Endothelial cell of umbilical vein (primary cell): ENCODE results near the gene PLPP3. TPM values are rescaled to one million over a fixed set of nuclear protein-coding genes. Genes with fewer than 3 reads are reported as not detected.
A peak's percentile ranks its signal among the peaks of the same experiment; 100 is the strongest.

Experiments
- BruUV-seq: library from RNA; stranded (reverse); fragments of 400-500 nt; replicated peaks from 2 replicates; lab custom pipeline; 2021; lab: Mats Ljungman, UMichigan
- CTCF ChIA-PET: fragments of 300-600, 350-600 bp; sonication (Branson Sonifier 250); formaldehyde crosslinking; loops from one replicate; lab custom pipeline; 2021; ENCODE audit warnings: antibody characterized with exemption, inconsistent platforms; lab: Charles Lee
- POLR2A ChIA-PET: fragments of 300-600, 350-600 bp; sonication (Branson Sonifier 250); formaldehyde crosslinking; loops from one replicate; lab custom pipeline; 2021; ENCODE audit warnings: antibody characterized with exemption, inconsistent platforms; lab: Charles Lee
- DNase-seq: peaks from one replicate; pipeline ENCODE4 v3.0.0-alpha.2; 2011; ENCODE audit warnings: low read depth, low spot score
- FAIRE-seq: peaks from 2 replicates; lab custom pipeline; 2011; peaks lifted over from hg19 to GRCh38; lab: Jason Lieb, UNC
- H2AFZ ChIP-seq: 2 replicates; pipeline ENCODE4 v1.6.0; 2012; ENCODE audit warnings: low read depth, low read length, control low read depth, inconsistent platforms
- H3K27ac ChIP-seq: 2 replicates; pipeline ENCODE4 v1.5.1; 2011; ENCODE audit warnings: low read depth, mild to moderate bottlenecking, control low read depth, low read length, moderate library complexity; ENCODE audit not compliant: insufficient read depth
- H3K27me3 ChIP-seq, 2 experiments: 2 replicates each; pipeline versions ENCODE4 v1.6.0 to v1.6.1; 2011; ENCODE audit warnings: low read length in 2 of 2, mixed read lengths in 1 of 2; ENCODE audit not compliant: control insufficient read depth in 2 of 2, insufficient read depth in 2 of 2
- H3K36me3 ChIP-seq, 2 experiments: 2 replicates in 1 of 2; 3 replicates in 1 of 2; pipeline ENCODE4 v1.5.1; 2011; ENCODE audit warnings: low read length in 2 of 2, mild to moderate bottlenecking in 1 of 2, moderate library complexity in 1 of 2; ENCODE audit not compliant: control insufficient read depth in 2 of 2, insufficient read depth in 2 of 2; ENCODE audit errors: extremely low read depth in 1 of 2
- H3K4me1 ChIP-seq: 3 replicates; pipeline ENCODE4 v1.5.1; 2011; ENCODE audit warnings: mild to moderate bottlenecking, low read length; ENCODE audit not compliant: control insufficient read depth, insufficient read depth; ENCODE audit errors: extremely low read depth
- H3K4me2 ChIP-seq: 2 replicates; pipeline ENCODE4 v1.6.1; 2011; ENCODE audit warnings: low read length, control low read depth, mixed read lengths; ENCODE audit not compliant: insufficient read depth
- H3K4me3 ChIP-seq, 3 experiments: fragments of 200-600 bp in 1 of 3; sonication (generic), shearing (Covaris generic) in 1 of 3; replicated peaks in 1 of 3; 2 replicates each; pipeline ENCODE4 v1.5.1; 2011 to 2016; ENCODE audit warnings: control low read depth in 3 of 3, low read length in 3 of 3, mild to moderate bottlenecking in 2 of 3, inconsistent platforms in 1 of 3, low read depth in 1 of 3, moderate library complexity in 1 of 3; ENCODE audit not compliant: insufficient read depth in 1 of 3
- H3K79me2 ChIP-seq: 2 replicates; pipeline ENCODE4 v1.6.0; 2012; ENCODE audit warnings: low read length, inconsistent platforms; ENCODE audit not compliant: control insufficient read depth, insufficient read depth
- H3K9ac ChIP-seq: replicated peaks from 2 replicates; pipeline ENCODE3; 2011; ENCODE audit warnings: low read length, control low read depth; ENCODE audit not compliant: insufficient read depth; ENCODE audit errors: extremely low read depth
- H3K9me1 ChIP-seq: replicated peaks from 3 replicates; pipeline ENCODE4 v1.6.0; 2011; ENCODE audit warnings: mild to moderate bottlenecking, low read length; ENCODE audit not compliant: control insufficient read depth, insufficient read depth; ENCODE audit errors: extremely low read depth
- H3K9me3 ChIP-seq: replicated peaks from 2 replicates; pipeline ENCODE4 v1.5.1; 2012; ENCODE audit warnings: low read length, inconsistent platforms; ENCODE audit not compliant: control insufficient read depth, insufficient read depth
- H4K20me1 ChIP-seq: replicated peaks from 2 replicates; pipeline ENCODE3; 2011; ENCODE audit warnings: mild to moderate bottlenecking, low read length; ENCODE audit not compliant: control insufficient read depth, insufficient read depth; ENCODE audit errors: extremely low read depth
- EZH2 ChIP-seq: IDR thresholded peaks from 2 replicates; pipeline ENCODE4 v1.6.1; 2012; ENCODE audit warnings: borderline replicate concordance, low read depth, mild to moderate bottlenecking, moderate library complexity, low read length, inconsistent platforms; ENCODE audit not compliant: severe bottlenecking
- FOS ChIP-seq: IDR thresholded peaks from 2 replicates; pipeline ENCODE4 v1.6.1; 2011; ENCODE audit warnings: mild to moderate bottlenecking, low read length, moderate library complexity, borderline replicate concordance; ENCODE audit not compliant: insufficient read depth
- GATA2 ChIP-seq: IDR thresholded peaks from 2 replicates; pipeline ENCODE4 v1.7.0; 2011; ENCODE audit warnings: low read depth, mild to moderate bottlenecking, moderate library complexity, mixed read lengths, low read length; ENCODE audit not compliant: insufficient read length, insufficient read depth
- JUN ChIP-seq: IDR thresholded peaks from 2 replicates; pipeline ENCODE4 v1.6.1; 2011; ENCODE audit warnings: borderline replicate concordance, low read depth; ENCODE audit not compliant: insufficient read length, insufficient read depth
- MYC ChIP-seq: IDR thresholded peaks from one replicate; pipeline ENCODE4 v1.6.1; 2011; ENCODE audit warnings: mild to moderate bottlenecking, low read depth, low read length
- POLR2A ChIP-seq: IDR thresholded peaks from 2 replicates; pipeline ENCODE4 v1.6.1; 2012; ENCODE audit warnings: low read depth, mild to moderate bottlenecking, control low read depth, low read length
- POLR2AphosphoS5 ChIP-seq: IDR thresholded peaks from 2 replicates; pipeline ENCODE4 v1.6.1; 2012; ENCODE audit warnings: low read depth, mild to moderate bottlenecking, control low read depth, low read length, moderate library complexity; ENCODE audit not compliant: insufficient read depth
- dilution Hi-C: fragments of 300-500 bp; cut with MboI; formaldehyde crosslinking; loops from one replicate; pipeline ENCODE4 v1.15.0; 2019; ENCODE audit warnings: low sequenced_read_pairs; ENCODE audit not compliant: extremely low pct_ligation_motif_present
- intact Hi-C: fragments of 100-400 bp; cut with micrococcal nuclease; formaldehyde crosslinking; loops from one replicate; pipeline ENCODE4 v1.10.0; 2022
- polyA plus RNA-seq, 4 experiments: library from polyadenylated mRNA; depleted of rRNA in 3 of 4; stranded (reverse) in 3 of 4; unstranded in 1 of 4; fragments of >200 nt; gene quantifications; 2 replicates each; pipeline versions ENCODE4 v1.2.1 to v1.2.3, GENCODE V29; 2011 to 2012; ENCODE audit warnings: missing spikeins in 1 of 4
- total RNA-seq: library from RNA; stranded (reverse); gene quantifications from 2 replicates; pipeline ENCODE4 v1.2.3, GENCODE V29; 2021
- TF ChIP-seq, protein P1 (sequence below), 2 donors: IDR thresholded peaks; 1 replicate in 1 of 2; 2 replicates in 1 of 2; pipeline ENCODE4 v1.5.1; 2011; ENCODE audit warnings: low read length in 2 of 2, mild to moderate bottlenecking in 2 of 2, moderate library complexity in 2 of 2, control low read depth in 1 of 2, inconsistent platforms in 1 of 2, low read depth in 1 of 2; ENCODE audit not compliant: insufficient read depth in 1 of 2; ENCODE audit errors: extremely low read depth in 1 of 2
- TF ChIP-seq, protein P2 (sequence below): IDR thresholded peaks from 2 replicates; pipeline ENCODE4 v1.6.1; 2011; ENCODE audit not compliant: insufficient read depth, insufficient read length

PLPP3 gene
- total and polyA plus RNA-seq, 2 donors (not counting 3 experiments of a cell fraction or from before 2014, with no cell fraction given): 11.3 to 14.1 TPM

DNA sequence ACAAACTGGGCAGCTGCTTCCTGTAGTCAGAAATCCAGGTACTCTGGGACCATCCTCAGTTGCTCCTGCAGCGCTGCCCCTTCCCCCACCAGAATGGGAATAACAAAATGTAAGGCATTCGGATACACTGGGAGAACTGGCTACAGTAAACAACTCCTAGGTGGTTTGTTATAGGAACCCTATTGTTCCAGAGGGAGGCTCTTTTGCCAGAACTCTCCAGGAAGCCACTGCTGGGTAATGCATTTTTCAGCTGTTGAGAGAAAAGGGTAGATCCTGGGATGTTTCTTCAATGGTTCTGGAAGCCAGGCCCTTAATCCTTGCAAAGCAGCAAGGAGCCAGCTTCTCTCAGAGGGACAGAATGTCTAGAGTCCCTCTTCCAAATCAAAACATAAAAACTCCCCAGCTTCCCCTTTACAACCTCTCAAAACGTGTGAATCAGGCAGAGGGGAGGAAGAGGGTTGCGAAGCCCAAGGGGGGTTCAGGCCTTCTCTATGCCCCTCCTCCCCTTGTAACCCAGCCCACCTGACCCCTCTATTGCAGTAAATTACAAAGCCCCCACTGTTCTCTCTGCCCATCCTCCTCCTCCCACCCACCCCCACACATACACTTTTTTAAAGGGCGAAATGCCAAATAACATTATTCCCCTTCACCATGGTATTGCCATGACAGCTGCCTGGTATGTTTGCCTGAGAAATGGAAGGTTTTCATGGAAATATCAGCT is 29.1 kb downstream of the PLPP3 start:
- dilution Hi-C loops: no loop called here
- CTCF ChIA-PET: no interaction called here
- peak; percentile 45 for DNase-seq

DNA sequence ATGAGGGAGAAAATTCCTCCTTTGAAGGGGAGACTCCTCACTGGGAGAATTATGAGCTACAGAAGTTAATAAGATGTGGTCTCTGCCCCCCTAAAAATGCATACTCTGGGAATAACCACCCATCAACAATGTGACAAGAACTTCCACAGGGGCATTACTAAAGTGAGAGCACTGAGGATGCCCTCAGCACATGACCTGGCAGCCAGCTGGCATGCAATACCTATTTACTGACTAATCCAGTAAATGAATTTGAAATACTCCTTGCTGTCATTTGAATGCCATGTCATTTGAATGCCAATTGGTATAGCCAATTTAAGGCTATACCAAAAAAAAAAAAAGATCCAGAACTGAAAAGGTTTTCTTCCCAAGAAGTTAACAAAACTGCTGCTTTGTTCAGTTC is 30.8 kb downstream of the PLPP3 start:
- Histone ChIP-seq H3K79me2 (peaks cover 1% of the 10 kb centered on the region), H3K4me3 (no peak overlapping the region), H4K20me1 (no peaks in the 10 kb centered on the region), H3K9me1 (no peaks in the 10 kb centered on the region), H3K4me2 (no peak overlapping the region), H3K27me3 (no peaks in the 10 kb centered on the region), H3K36me3 (no peaks in the 10 kb centered on the region), H3K9me3 (no peaks in the 10 kb centered on the region), H3K4me1 (no peaks in the 10 kb centered on the region), H3K27ac (no peak overlapping the region), H3K9ac (no peak overlapping the region), H2AFZ (no peak overlapping the region)
- ChIA-PET POLR2A (no interaction called here), CTCF (no interaction called here)
- TF ChIP-seq JUN (no peak), FOS (no peak), POLR2AphosphoS5 (no peak), EZH2 (no peak), MYC (no peak), GATA2 (no peak), POLR2A (no peak)
- TF ChIP-seq, protein P1, sequence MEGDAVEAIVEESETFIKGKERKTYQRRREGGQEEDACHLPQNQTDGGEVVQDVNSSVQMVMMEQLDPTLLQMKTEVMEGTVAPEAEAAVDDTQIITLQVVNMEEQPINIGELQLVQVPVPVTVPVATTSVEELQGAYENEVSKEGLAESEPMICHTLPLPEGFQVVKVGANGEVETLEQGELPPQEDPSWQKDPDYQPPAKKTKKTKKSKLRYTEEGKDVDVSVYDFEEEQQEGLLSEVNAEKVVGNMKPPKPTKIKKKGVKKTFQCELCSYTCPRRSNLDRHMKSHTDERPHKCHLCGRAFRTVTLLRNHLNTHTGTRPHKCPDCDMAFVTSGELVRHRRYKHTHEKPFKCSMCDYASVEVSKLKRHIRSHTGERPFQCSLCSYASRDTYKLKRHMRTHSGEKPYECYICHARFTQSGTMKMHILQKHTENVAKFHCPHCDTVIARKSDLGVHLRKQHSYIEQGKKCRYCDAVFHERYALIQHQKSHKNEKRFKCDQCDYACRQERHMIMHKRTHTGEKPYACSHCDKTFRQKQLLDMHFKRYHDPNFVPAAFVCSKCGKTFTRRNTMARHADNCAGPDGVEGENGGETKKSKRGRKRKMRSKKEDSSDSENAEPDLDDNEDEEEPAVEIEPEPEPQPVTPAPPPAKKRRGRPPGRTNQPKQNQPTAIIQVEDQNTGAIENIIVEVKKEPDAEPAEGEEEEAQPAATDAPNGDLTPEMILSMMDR (IDR thresholded peaks at IDR 0.05; ENCODE audit: extremely low read depth in 1 of 2, insufficient read depth in 1 of 2, low read depth in 1 of 2, low read length in 2 of 2): no peak
- TF ChIP-seq, protein P2, sequence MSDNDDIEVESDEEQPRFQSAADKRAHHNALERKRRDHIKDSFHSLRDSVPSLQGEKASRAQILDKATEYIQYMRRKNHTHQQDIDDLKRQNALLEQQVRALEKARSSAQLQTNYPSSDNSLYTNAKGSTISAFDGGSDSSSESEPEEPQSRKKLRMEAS: no peak
- dilution Hi-C loops (no loop called here), intact Hi-C loops (no loop called here)
- no TSS peak for BruUV-seq
- DNase-seq: no peak
- FAIRE-seq: no peak

More for the DNA sequence above, 29.1 kb downstream of the PLPP3 start:
- Histone ChIP-seq H3K27me3 (no peaks in the 10 kb centered on the region), H3K9me3 (no peaks in the 10 kb centered on the region), H3K79me2 (peaks cover under 1% of the 10 kb centered on the region), H3K4me2 (no peak overlapping the region), H3K9me1 (no peaks in the 10 kb centered on the region), H3K9ac (no peak overlapping the region), H3K4me3 (no peak overlapping the region), H2AFZ (no peak overlapping the region), H4K20me1 (no peaks in the 10 kb centered on the region), H3K36me3 (no peaks in the 10 kb centered on the region), H3K4me1 (no peaks in the 10 kb centered on the region), H3K27ac (no peak overlapping the region)
- TF ChIP-seq EZH2 (no peak), FOS (no peak), POLR2A (no peak), JUN (no peak)
- TF ChIP-seq, protein P1 (IDR thresholded peaks at IDR 0.05; ENCODE audit: extremely low read depth in 1 of 2, insufficient read depth in 1 of 2, low read depth in 1 of 2, low read length in 2 of 2): no peak
- FAIRE-seq: no peak
- intact Hi-C loops: no loop called here
- POLR2A ChIA-PET: no interaction called here
- no TSS peak for BruUV-seq
